HG03354 (cell line): ENCODE data around the gene LTBR.

Experiments used
- ATAC-seq: cut with Tn5 transposase; IDR thresholded peaks from one replicate; pipeline ENCODE4 v1.9.1; 2021; ENCODE audit warnings: mild to moderate bottlenecking; ENCODE audit not compliant: unreplicated experiment, poor library complexity, severe bottlenecking

The LTBR gene

GRCh38 chr12:6345319-6346091 lies 38.5 kb upstream of the LTBR start:
- no peak for ATAC-seq

GRCh38 chr12:6346235-6346832 lies 37.6 kb upstream of the LTBR start:
- ATAC-seq = no peak

- no peak for ATAC-seq
Measured at GRCh38 chr12:6346942-6347341, 37.0 kb upstream of the LTBR start.

GRCh38 chr12:6347367-6348338 lies 36.3 kb upstream of the LTBR start:
- no peak for ATAC-seq

GRCh38 chr12:6351622-6352021 lies 32.3 kb upstream of the LTBR start:
- no peak for ATAC-seq

GRCh38 chr12:6352193-6353173 lies 31.5 kb upstream of the LTBR start:
- no peak for ATAC-seq

- ATAC-seq = no peak
Measured at GRCh38 chr12:6354495-6355393, 29.2 kb upstream of the LTBR start.

- ATAC-seq = no peak
Measured at GRCh38 chr12:6355491-6356373, 28.2 kb upstream of the LTBR start.

- no peak for ATAC-seq
Measured at GRCh38 chr12:6356374-6356820, 27.6 kb upstream of the LTBR start.

- no peak for ATAC-seq
Measured at GRCh38 chr12:6358881-6359280, 25.1 kb upstream of the LTBR start.

GRCh38 chr12:6360080-6360571 lies 23.8 kb upstream of the LTBR start:
- ATAC-seq = no peak

- ATAC-seq = no peak
Measured at GRCh38 chr12:6360578-6361490, 23.1 kb upstream of the LTBR start.

- ATAC-seq = no peak
Measured at GRCh38 chr12:6361834-6362233, 22.1 kb upstream of the LTBR start.

- no peak for ATAC-seq
Measured at GRCh38 chr12:6362403-6362802, 21.6 kb upstream of the LTBR start.

- ATAC-seq = no peak
Measured at GRCh38 chr12:6363010-6363329, 21.0 kb upstream of the LTBR start.

GRCh38 chr12:6363330-6364043 lies 20.5 kb upstream of the LTBR start:
- no peak for ATAC-seq
